GM18520 (cell line): ENCODE data around the gene FIGNL1.

ENCODE experiments used
- ATAC-seq: cut with Tn5 transposase; IDR thresholded peaks from one replicate; pipeline ENCODE4 v1.9.1; 2021; ENCODE audit not compliant: unreplicated experiment

FIGNL1 gene

GRCh38 chr7:50431316-50431715 lies 18.8 kb downstream of the FIGNL1 start:
- ATAC-seq, result no peak

GRCh38 chr7:50428911-50429310 lies 21.2 kb downstream of the FIGNL1 start:
- ATAC-seq, result no peak

GRCh38 chr7:50427518-50427917 lies 22.6 kb downstream of the FIGNL1 start:
- ATAC-seq, result no peak

- ATAC-seq, result no peak
These were observed 23.7 kb downstream of the FIGNL1 start for GRCh38 chr7:50426280-50427045.

GRCh38 chr7:50425318-50425717 lies 24.8 kb downstream of the FIGNL1 start:
- no peak for ATAC-seq

GRCh38 chr7:50423860-50424259 lies 26.3 kb downstream of the FIGNL1 start:
- ATAC-seq, result no peak

GRCh38 chr7:50422858-50423257 lies 27.3 kb downstream of the FIGNL1 start:
- ATAC-seq, result no peak

GRCh38 chr7:50421043-50421442 lies 29.1 kb downstream of the FIGNL1 start:
- no peak for ATAC-seq

- no peak for ATAC-seq
These were observed 31.4 kb downstream of the FIGNL1 start for GRCh38 chr7:50418526-50419290.

GRCh38 chr7:50418086-50418515 lies 32.0 kb downstream of the FIGNL1 start:
- peak; percentile 80 for ATAC-seq

- ATAC-seq, result peak; percentile 61
These were observed 33.5 kb downstream of the FIGNL1 start for GRCh38 chr7:50416527-50417182.

- no peak for ATAC-seq
These were observed 34.2 kb downstream of the FIGNL1 start for GRCh38 chr7:50415844-50416364.

- ATAC-seq, result no peak
These were observed 36.6 kb downstream of the FIGNL1 start for GRCh38 chr7:50413561-50413960.

GRCh38 chr7:50412973-50413372 lies 37.2 kb downstream of the FIGNL1 start:
- ATAC-seq, result no peak

GRCh38 chr7:50411332-50411731 lies 38.8 kb downstream of the FIGNL1 start:
- no peak for ATAC-seq

- peak; percentile 53 for ATAC-seq
These were observed 40.0 kb downstream of the FIGNL1 start for GRCh38 chr7:50409856-50410745.

- ATAC-seq, result no peak
These were observed 43.2 kb downstream of the FIGNL1 start for GRCh38 chr7:50406935-50407334.

GRCh38 chr7:50405221-50405620 lies 44.9 kb downstream of the FIGNL1 start:
- no peak for ATAC-seq

GRCh38 chr7:50404392-50404791 lies 45.8 kb downstream of the FIGNL1 start:
- ATAC-seq, result no peak

GRCh38 chr7:50400114-50400513 lies 50.0 kb downstream of the FIGNL1 start:
- no peak for ATAC-seq

GRCh38 chr7:50399635-50400034 lies 50.5 kb downstream of the FIGNL1 start:
- no peak for ATAC-seq
